Type B pancreatic cell (in vitro differentiated cells): Measurements from ENCODE around the gene DPCD. TPM values are rescaled to one million over a fixed set of nuclear protein-coding genes. Genes with fewer than 3 reads are reported as not detected.

Experiments
- DNase-seq: peaks from one replicate; pipeline ENCODE4 v3.0.0; 2021; ENCODE audit warnings: mixed read lengths; ENCODE audit not compliant: unreplicated experiment; ENCODE audit errors: extremely low spot score
- H3K27ac Mint-ChIP-seq: 2 replicates; pipeline ENCODE4 v1.8.0; 2021; ENCODE audit warnings: mild to moderate bottlenecking, mixed read lengths
- H3K27me3 Mint-ChIP-seq: 2 replicates; pipeline ENCODE4 v1.8.0; 2021; ENCODE audit warnings: mixed read lengths
- H3K36me3 Mint-ChIP-seq: 2 replicates; pipeline ENCODE4 v1.8.0; 2021; ENCODE audit warnings: mixed read lengths
- H3K4me1 Mint-ChIP-seq: one replicate; pipeline ENCODE4 v1.8.0; 2021; ENCODE audit warnings: mixed read lengths; ENCODE audit not compliant: unreplicated experiment
- H3K4me3 Mint-ChIP-seq: 2 replicates; pipeline ENCODE4 v1.8.0; 2021; ENCODE audit warnings: mild to moderate bottlenecking, mixed read lengths
- H3K9me3 Mint-ChIP-seq: 2 replicates; pipeline ENCODE4 v1.8.0; 2021; ENCODE audit warnings: mixed read lengths
- total RNA-seq: library from RNA; stranded (reverse); gene quantifications from 2 replicates; pipeline ENCODE4 v1.2.1, GENCODE V29; 2021; ENCODE audit warnings: low replicate concordance
- TF ChIP-seq, protein P1 (sequence below): fragments of 200-600 bp; sonication (generic); conservative IDR thresholded peaks from 2 replicates; pipeline ENCODE4 v1.5.0; 2021; ENCODE audit warnings: antibody characterized with exemption, mild to moderate bottlenecking

DPCD gene
- total RNA-seq, 1 donor from 2014 or later: 32.3 TPM

DNA sequence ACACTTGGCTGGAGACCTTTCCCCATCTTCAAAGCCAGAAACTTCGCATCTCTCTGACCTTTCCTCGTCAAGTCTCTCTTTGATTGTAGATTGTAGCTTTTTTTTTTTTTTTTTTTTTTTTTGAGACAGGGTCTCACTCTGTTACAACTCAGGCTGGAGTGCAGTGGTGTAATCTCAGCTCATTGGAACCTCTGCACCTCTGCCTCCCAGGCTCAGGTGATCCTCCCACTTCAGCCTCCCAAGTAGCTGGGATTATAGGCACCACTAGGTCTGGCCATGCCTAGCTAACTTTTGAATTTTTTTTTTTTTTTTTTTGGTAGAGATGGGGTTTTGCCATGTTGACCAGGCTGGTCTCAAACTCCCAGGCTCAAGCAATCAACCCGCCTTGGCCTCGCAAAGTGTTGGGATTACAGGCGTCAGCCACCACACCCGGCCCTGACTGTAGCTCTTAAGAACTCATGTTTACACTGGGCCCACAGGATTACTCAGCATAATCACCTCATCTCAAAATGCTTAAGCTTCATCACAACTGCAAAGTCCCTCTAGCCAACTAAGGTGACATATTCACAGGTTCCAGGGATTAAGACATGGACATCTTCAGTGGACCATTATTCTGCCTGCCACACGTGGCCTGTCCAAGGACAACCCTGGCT, 11.8 kb upstream of the DPCD start:
- Mint-ChIP-seq H3K4me3 (no peak overlapping the region), H3K27me3 (peaks cover 12% of the 10 kb centered on the region), H3K36me3 (no peaks in the 10 kb centered on the region), H3K9me3 (no peaks in the 10 kb centered on the region), H3K4me1 (no peaks in the 10 kb centered on the region), H3K27ac (no peak overlapping the region)
- no peak for DNase-seq
- TF ChIP-seq, protein P1, sequence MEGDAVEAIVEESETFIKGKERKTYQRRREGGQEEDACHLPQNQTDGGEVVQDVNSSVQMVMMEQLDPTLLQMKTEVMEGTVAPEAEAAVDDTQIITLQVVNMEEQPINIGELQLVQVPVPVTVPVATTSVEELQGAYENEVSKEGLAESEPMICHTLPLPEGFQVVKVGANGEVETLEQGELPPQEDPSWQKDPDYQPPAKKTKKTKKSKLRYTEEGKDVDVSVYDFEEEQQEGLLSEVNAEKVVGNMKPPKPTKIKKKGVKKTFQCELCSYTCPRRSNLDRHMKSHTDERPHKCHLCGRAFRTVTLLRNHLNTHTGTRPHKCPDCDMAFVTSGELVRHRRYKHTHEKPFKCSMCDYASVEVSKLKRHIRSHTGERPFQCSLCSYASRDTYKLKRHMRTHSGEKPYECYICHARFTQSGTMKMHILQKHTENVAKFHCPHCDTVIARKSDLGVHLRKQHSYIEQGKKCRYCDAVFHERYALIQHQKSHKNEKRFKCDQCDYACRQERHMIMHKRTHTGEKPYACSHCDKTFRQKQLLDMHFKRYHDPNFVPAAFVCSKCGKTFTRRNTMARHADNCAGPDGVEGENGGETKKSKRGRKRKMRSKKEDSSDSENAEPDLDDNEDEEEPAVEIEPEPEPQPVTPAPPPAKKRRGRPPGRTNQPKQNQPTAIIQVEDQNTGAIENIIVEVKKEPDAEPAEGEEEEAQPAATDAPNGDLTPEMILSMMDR: no peak

DNA sequence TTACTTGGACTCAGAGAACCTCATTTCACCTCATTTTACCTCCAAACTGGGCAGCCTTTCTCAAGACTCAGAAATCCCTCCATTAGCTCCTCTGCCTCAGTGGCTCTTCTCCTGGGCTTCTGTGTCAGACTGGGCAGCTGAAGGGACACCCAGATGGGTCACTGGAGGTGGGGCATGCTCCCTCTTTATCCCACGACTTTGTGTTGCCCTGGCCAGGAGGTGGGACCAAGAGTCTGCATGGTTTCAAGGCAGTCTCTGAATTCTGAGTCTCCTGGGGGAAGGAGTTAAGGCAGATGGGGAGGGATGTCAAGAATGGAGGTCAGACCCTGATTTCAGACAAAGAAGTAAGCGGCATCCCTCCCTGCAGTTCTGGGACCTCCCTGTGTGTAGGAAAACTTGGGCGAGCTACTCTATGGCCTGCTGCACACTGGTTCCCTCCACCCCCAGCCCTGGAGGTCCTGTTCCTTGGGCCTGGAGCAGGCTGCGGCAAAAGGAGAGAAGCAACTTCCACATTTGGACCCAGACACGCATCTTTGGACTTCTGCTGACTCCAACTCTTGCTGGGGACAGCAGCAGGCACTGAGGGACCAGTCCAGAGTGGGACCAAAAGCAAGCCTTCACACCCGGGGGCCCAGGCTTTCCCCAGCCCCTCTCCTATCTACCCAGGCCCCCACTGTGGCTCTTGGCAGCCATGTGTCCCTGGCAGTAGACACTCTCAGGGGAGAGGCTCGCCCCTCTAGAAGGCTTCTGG, 10.8 kb upstream of the DPCD start:
- H3K27me3 Mint-ChIP-seq: peaks cover 5% of the 10 kb centered on the region
- H3K36me3 Mint-ChIP-seq: no peaks in the 10 kb centered on the region
- no peak overlapping the region for H3K27ac Mint-ChIP-seq
- no peaks in the 10 kb centered on the region for H3K4me1 Mint-ChIP-seq
- DNase-seq: no peak
- TF ChIP-seq, protein P1: no peak
- H3K9me3 Mint-ChIP-seq: no peaks in the 10 kb centered on the region
- no peak overlapping the region for H3K4me3 Mint-ChIP-seq

DNA sequence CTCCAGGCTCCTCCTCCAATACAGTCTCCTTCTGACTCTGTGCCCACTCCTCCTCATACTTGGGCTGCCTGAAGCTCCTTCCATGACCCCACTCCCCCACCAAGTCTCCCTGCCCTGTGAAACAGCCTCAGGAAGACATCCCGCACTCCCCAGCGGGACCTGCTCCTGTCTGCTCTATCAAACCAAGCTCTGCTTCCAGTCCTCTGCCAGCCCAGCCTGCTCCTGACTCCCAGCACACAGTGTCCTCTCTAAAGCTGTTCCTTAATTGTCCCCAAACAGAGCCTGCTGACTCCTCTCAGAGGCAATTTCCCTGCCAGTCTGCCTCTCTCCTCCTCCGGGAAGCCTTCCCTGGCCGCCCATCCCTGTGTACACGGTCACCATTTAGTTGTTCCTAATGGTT, 9.9 kb upstream of the DPCD start:
- Mint-ChIP-seq H3K27ac (no peak overlapping the region), H3K4me3 (no peak overlapping the region), H3K9me3 (no peaks in the 10 kb centered on the region), H3K36me3 (no peaks in the 10 kb centered on the region), H3K4me1 (no peaks in the 10 kb centered on the region), H3K27me3 (no peaks in the 10 kb centered on the region)
- TF ChIP-seq, protein P1: no peak
- no peak for DNase-seq

DNA sequence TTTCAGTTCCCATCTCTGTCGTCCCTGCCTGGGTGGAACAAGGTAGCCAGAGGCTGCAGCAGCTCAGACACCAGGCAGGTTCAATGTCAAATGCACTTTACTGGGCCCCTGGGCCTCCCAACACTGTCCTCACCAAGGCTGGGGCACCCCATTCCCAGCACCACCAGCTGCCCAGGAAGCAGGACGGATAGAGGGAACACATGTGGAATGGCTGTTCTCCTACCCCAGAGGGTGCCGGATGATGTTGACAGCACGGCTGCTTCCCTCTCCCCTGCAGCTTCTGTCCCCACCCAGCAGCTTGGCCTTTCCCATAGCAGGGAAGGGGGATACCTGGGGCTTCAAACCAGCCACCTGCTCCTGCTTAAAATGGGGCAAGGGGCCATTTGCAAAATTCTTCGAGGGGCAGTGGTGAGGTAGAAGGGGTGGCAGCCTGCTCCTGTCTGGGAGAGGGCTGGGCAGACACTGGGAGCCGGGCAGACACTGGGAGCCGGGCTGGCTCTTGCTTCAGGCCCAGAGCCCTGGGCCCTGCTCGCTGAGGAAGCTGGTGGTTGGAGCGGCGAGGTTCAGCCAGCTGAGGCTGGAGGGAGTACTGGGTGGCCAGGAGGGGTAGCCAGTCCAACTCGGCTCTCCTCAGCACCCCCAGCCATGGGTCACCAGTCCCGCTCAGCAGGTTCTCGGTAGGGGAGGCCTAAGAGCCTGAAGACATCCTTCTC, 9.2 kb upstream of the DPCD start:
- TF ChIP-seq, protein P1: no peak
- Mint-ChIP-seq H3K27me3 (no peaks in the 10 kb centered on the region), H3K36me3 (no peaks in the 10 kb centered on the region)

DNA sequence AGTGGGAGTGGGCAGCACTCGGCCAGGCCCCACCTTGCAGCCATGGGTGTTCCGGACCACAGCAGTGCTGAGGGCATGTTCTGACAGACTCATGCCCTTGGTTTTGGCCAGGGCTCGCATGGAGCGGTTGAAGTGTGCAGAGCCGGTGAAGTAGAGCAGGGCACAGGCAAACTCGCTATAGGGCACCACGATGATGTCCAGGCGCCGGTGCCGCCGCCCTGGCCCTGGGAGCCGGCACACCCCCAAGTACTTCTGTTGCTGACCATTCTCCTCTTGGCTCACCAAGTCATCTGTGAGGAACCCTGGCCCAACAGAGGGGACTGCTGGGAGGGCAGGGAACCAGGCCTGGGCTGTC, 8.6 kb upstream of the DPCD start:
- H3K36me3 Mint-ChIP-seq: peaks cover 2% of the 10 kb centered on the region

More for the DNA sequence above, 9.2 kb upstream of the DPCD start:
- no peaks in the 10 kb centered on the region for H3K9me3 Mint-ChIP-seq
- no peak overlapping the region for H3K27ac Mint-ChIP-seq
- no peaks in the 10 kb centered on the region for H3K4me1 Mint-ChIP-seq
- no peak overlapping the region for H3K4me3 Mint-ChIP-seq
- no peak for DNase-seq

More for the DNA sequence above, 8.6 kb upstream of the DPCD start:
- Mint-ChIP-seq H3K27me3 (no peaks in the 10 kb centered on the region), H3K4me1 (no peaks in the 10 kb centered on the region), H3K27ac (no peak overlapping the region), H3K9me3 (no peaks in the 10 kb centered on the region), H3K4me3 (no peak overlapping the region)
- DNase-seq: no peak
- TF ChIP-seq, protein P1: no peak
